Adrenal gland (tissue), 5 donors: ENCODE results near the gene HNRNPL.

ENCODE experiments used
- POLR2A ChIP-seq, 2 donors: fragments of 450-650 bp; IDR thresholded peaks; one replicate each; pipeline ENCODE4 v1.6.1; 2017; ENCODE audit warnings: antibody characterized with exemption in 2 of 2, mild to moderate bottlenecking in 2 of 2, moderate library complexity in 1 of 2
- TF ChIP-seq, protein P1 (sequence below), 6 experiments: fragments of 450-650 bp in 4 of 6; fragments of 200-600 bp in 2 of 6; sonication (generic) in 1 of 6; IDR thresholded peaks; 1 replicate in 5 of 6; 2 replicates in 1 of 6; pipeline versions ENCODE4 v1.5.1 to v1.8.0; 2016 to 2021; ENCODE audit warnings: antibody characterized with exemption in 6 of 6, mild to moderate bottlenecking in 2 of 6, moderate library complexity in 1 of 6
- donor health status: DM: no; HTN: no; CAD: no.

DNA sequence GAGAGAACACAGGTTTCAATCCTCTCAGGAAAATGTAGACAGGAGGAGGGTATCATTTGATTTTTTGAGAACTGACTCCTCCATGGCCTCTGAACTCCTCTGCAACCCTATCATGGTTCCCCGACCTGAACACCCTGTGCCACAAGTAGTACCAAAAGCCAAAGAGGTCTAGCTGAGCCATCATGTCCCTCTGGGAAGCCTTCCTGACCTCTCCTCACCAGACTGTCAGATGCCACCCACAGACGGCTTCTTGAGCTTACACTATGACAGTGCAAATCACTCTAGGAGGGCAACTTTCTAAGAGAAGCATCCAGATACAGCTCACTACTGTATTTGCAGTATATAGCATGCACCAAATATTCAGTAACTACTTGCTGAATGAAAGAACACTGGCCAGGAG lies 3.7 kb downstream of the HNRNPL start:
- TF ChIP-seq, protein P1, sequence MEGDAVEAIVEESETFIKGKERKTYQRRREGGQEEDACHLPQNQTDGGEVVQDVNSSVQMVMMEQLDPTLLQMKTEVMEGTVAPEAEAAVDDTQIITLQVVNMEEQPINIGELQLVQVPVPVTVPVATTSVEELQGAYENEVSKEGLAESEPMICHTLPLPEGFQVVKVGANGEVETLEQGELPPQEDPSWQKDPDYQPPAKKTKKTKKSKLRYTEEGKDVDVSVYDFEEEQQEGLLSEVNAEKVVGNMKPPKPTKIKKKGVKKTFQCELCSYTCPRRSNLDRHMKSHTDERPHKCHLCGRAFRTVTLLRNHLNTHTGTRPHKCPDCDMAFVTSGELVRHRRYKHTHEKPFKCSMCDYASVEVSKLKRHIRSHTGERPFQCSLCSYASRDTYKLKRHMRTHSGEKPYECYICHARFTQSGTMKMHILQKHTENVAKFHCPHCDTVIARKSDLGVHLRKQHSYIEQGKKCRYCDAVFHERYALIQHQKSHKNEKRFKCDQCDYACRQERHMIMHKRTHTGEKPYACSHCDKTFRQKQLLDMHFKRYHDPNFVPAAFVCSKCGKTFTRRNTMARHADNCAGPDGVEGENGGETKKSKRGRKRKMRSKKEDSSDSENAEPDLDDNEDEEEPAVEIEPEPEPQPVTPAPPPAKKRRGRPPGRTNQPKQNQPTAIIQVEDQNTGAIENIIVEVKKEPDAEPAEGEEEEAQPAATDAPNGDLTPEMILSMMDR (IDR thresholded peaks at IDR 0.05), result no peak
- no peak for TF ChIP-seq POLR2A (IDR thresholded peaks at IDR 0.05)
